ENCODE data around the gene N4BP2L1.
A peak's percentile ranks its signal among the peaks of the same experiment; 100 is the strongest.

N4BP2L1 gene

GRCh38 chr13:32415019-32415418, 12.9 kb downstream of the N4BP2L1 start:
- TF ChIP-seq, protein P1, sequence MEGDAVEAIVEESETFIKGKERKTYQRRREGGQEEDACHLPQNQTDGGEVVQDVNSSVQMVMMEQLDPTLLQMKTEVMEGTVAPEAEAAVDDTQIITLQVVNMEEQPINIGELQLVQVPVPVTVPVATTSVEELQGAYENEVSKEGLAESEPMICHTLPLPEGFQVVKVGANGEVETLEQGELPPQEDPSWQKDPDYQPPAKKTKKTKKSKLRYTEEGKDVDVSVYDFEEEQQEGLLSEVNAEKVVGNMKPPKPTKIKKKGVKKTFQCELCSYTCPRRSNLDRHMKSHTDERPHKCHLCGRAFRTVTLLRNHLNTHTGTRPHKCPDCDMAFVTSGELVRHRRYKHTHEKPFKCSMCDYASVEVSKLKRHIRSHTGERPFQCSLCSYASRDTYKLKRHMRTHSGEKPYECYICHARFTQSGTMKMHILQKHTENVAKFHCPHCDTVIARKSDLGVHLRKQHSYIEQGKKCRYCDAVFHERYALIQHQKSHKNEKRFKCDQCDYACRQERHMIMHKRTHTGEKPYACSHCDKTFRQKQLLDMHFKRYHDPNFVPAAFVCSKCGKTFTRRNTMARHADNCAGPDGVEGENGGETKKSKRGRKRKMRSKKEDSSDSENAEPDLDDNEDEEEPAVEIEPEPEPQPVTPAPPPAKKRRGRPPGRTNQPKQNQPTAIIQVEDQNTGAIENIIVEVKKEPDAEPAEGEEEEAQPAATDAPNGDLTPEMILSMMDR (IDR thresholded peaks at IDR 0.05; ENCODE audit: low read length, missing control alignments) = peak; percentile 63
- no peak overlapping the region for H3K4me3 ChIP-seq (replicated peaks; ENCODE audit: low read depth, low read length)
- no peak for DNase-seq (ENCODE audit: low read depth)

GRCh38 chr13:32414580-32414979, 13.3 kb downstream of the N4BP2L1 start:
- TF ChIP-seq, protein P1 (IDR thresholded peaks at IDR 0.05; ENCODE audit: low read length, missing control alignments) = no peak
- no peak overlapping the region for H3K4me3 ChIP-seq (replicated peaks; ENCODE audit: low read depth, low read length)
- no peak for DNase-seq (ENCODE audit: low read depth)

DNA sequence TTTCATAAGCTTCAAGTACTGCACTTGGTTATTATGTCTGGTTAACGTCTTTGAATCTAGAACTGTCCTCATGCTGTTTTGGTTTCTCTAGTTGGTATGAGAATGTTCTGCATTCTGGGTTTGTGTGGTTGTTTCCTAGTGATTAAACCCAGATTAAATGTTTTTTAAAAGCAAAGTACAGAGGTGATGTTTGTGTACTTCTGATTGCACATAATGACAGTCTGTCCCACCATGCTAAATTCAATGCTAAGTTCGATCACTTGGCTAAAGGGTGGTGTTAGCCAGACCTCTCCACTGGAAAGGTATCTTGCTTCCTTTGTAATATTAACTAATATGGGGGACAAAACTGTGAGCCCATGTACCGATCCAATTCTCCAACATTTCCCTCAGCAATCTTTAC, 14.6 kb downstream of the N4BP2L1 start:
- TF ChIP-seq, protein P1 (IDR thresholded peaks at IDR 0.05; ENCODE audit: low read length, missing control alignments) = no peak
- no peak overlapping the region for H3K4me3 ChIP-seq (replicated peaks; ENCODE audit: low read depth, low read length)
- no peak for DNase-seq (ENCODE audit: low read depth)

DNA sequence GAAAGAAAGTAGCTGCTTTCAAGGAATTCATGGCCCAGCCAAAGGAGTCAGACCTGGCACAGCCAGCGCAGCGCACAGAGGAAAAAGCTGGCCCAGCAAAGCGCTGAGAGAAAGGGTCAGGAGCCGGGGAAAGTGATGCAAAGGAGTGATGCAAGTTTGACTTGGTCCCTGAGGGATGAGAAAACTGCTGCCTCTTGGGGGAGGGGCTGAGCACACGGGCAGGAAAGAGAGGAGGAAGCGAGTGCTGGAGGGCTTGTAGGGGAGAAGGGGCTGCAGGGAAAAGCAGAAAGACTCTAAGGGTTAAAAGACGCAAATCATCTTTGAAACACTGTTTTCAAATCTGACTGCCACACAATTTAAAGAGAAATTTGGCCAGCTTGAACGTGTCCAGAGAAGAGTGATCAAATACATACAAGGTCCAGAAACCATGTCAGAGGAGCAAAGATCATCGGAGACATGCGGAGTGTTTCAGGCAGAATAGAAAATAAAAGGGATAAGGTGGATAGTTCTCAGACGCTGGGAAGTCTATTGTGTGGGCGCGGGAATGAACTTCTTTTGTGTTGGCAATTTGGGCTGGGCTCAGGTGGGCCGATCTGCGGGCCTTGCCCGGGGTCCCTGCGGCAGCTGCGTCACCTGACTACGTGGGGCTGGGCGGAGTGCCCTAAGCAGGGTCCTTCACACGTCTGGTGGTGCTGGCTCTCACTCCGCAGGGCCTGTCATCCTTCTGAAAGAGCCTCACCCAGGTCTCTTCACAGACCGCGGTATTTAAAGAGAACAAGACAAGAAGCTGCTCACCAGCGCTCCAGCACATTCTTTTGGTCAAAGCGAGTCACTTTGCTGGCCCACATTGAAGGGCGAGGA, 18.1 kb downstream of the N4BP2L1 start:
- TF ChIP-seq, protein P1 (IDR thresholded peaks at IDR 0.05; ENCODE audit: low read length, missing control alignments) = no peak
- DNase-seq (ENCODE audit: low read depth) = peak; percentile 82
- H3K4me3 ChIP-seq (replicated peaks; ENCODE audit: low read depth, low read length) = peak overlapping the region; percentile 17

DNA sequence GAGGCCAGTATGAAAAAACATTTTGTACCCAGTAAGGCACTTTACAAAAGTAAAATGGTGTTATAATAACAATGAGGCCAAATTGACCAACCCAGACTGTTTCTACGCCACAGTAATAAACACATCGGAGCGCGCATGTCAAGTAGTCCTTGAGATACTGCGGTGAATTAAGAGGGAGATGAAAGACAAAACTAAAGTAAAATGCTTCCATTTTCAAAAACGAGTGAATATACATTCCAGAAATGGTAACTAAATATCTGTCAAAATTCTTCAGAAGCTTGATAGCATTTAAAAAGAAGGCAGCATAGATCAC, 19.0 kb downstream of the N4BP2L1 start:
- no peak for DNase-seq (ENCODE audit: low read depth)
- TF ChIP-seq, protein P1 (IDR thresholded peaks at IDR 0.05; ENCODE audit: low read length, missing control alignments) = no peak
- no peak overlapping the region for H3K4me3 ChIP-seq (replicated peaks; ENCODE audit: low read depth, low read length)

DNA sequence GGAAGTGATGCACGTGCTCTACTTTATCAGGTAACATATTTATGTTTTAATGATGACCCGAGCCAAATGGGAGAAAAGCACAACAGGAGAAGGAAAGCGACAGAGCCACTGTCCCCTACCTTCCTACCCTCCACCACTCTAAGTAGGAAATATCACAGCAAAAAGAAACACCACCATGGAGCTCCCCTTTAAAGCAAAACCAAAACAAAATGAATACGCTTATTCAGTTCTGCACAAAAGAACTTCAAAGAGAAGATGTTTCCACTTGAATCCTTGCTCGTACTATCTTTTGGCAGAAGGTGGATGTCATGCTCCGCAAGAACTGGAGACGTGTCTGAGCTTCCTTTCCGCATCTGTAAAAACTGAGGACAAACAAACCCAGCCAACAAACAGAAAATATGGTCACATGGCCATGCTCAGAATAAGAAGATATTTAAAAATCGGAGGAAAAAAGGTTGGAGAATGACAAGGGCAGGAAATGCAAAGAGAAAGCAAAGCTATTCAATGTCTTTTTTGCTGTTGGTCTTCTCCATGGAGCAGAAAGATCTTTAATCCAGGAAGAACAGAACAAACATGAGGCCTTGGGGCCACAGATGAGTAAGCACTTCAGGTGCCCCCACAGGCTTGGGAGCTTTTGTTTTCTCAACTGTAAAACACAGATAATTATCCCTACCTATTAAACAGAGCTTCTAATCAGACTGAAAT, 19.5 kb downstream of the N4BP2L1 start:
- DNase-seq (ENCODE audit: low read depth) = no peak
- TF ChIP-seq, protein P1 (IDR thresholded peaks at IDR 0.05; ENCODE audit: low read length, missing control alignments) = no peak
- no peak overlapping the region for H3K4me3 ChIP-seq (replicated peaks; ENCODE audit: low read depth, low read length)

Data from fibroblast of pulmonary artery (primary cell).